Measurements from ENCODE around the gene DCC. TPM values are rescaled to one million over a fixed set of nuclear protein-coding genes. Genes with fewer than 3 reads are reported as not detected.

Gene DCC
- total RNA-seq, 2 donors from 2014 or later = 0.33 TPM; not detected in 1

- H3K27me3 ChIP-seq = no peaks in the 10 kb centered on the region
- no peaks in the 10 kb centered on the region for H3K9me3 ChIP-seq
- no peaks in the 10 kb centered on the region for H3K4me1 ChIP-seq
- H3K36me3 ChIP-seq (replicated peaks in 1 of 2; ENCODE audit: insufficient read depth in 1 of 2, low read depth in 2 of 2) = no peaks in the 10 kb centered on the region
- H3K27ac ChIP-seq = no peak overlapping the region
- intact Hi-C loops (cut with DNase I) = no loop called here
- no peak for ATAC-seq
- no peak for DNase-seq
- no peak overlapping the region for H3K4me3 ChIP-seq
- WGBS, 2 donors = 73 to 78% methylated on average over 2 of the region's 2 CpGs
- TF ChIP-seq POLR2A (IDR thresholded peaks at IDR 0.05) (no peak), CTCF (IDR thresholded peaks at IDR 0.05) (no peak)
Measured at GRCh38 chr18:53536908-53537307, 1196.9 kb downstream of the DCC start.

GRCh38 chr18:53541924-53542323 lies 1201.9 kb downstream of the DCC start:
- no peak overlapping the region for H3K27ac ChIP-seq
- H3K36me3 ChIP-seq (replicated peaks in 1 of 2; ENCODE audit: insufficient read depth in 1 of 2, low read depth in 2 of 2) = no peaks in the 10 kb centered on the region
- no peaks in the 10 kb centered on the region for H3K27me3 ChIP-seq
- H3K4me3 ChIP-seq = no peak overlapping the region
- no peak for ATAC-seq
- H3K9me3 ChIP-seq = no peaks in the 10 kb centered on the region
- DNase-seq = no peak
- 45 to 52% methylated on average over 1 of the region's 1 CpG for WGBS, 2 donors
- no peak for TF ChIP-seq POLR2A (IDR thresholded peaks at IDR 0.05)
- no peak for TF ChIP-seq CTCF (IDR thresholded peaks at IDR 0.05)
- H3K4me1 ChIP-seq = no peaks in the 10 kb centered on the region
- intact Hi-C loops (cut with DNase I) = no loop called here

GRCh38 chr18:53543711-53544110 lies 1203.7 kb downstream of the DCC start:
- intact Hi-C loops (cut with DNase I) = no loop called here
- H3K27me3 ChIP-seq = no peaks in the 10 kb centered on the region
- ATAC-seq = no peak
- H3K36me3 ChIP-seq (replicated peaks in 1 of 2; ENCODE audit: insufficient read depth in 1 of 2, low read depth in 2 of 2) = no peaks in the 10 kb centered on the region
- no peaks in the 10 kb centered on the region for H3K9me3 ChIP-seq
- H3K4me3 ChIP-seq = no peak overlapping the region
- TF ChIP-seq POLR2A (IDR thresholded peaks at IDR 0.05) = no peak
- no peak for TF ChIP-seq CTCF (IDR thresholded peaks at IDR 0.05)
- no peaks in the 10 kb centered on the region for H3K4me1 ChIP-seq
- DNase-seq = no peak
- no peak overlapping the region for H3K27ac ChIP-seq

- WGBS, 2 donors = 21 to 26% methylated on average over 3 of the region's 3 CpGs
- H3K27me3 ChIP-seq = no peaks in the 10 kb centered on the region
- H3K27ac ChIP-seq = no peak overlapping the region
- no peak overlapping the region for H3K4me3 ChIP-seq
- H3K36me3 ChIP-seq (replicated peaks in 1 of 2; ENCODE audit: insufficient read depth in 1 of 2, low read depth in 2 of 2) = no peaks in the 10 kb centered on the region
- ATAC-seq (no peak), DNase-seq (no peak)
- H3K4me1 ChIP-seq = no peaks in the 10 kb centered on the region
- intact Hi-C loops (cut with DNase I) = no loop called here
- H3K9me3 ChIP-seq = no peaks in the 10 kb centered on the region
- no peak for TF ChIP-seq CTCF (IDR thresholded peaks at IDR 0.05)
- no peak for TF ChIP-seq POLR2A (IDR thresholded peaks at IDR 0.05)
Measured at GRCh38 chr18:53544917-53545316, 1204.9 kb downstream of the DCC start.

- Histone ChIP-seq H3K9me3 (no peaks in the 10 kb centered on the region), H3K4me3 (no peak overlapping the region), H3K4me1 (no peaks in the 10 kb centered on the region), H3K27ac (no peak overlapping the region), H3K27me3 (no peaks in the 10 kb centered on the region), H3K36me3 (replicated peaks in 1 of 2; ENCODE audit: insufficient read depth in 1 of 2, low read depth in 2 of 2) (no peaks in the 10 kb centered on the region)
- WGBS, 2 donors = 48 to 51% methylated on average over 8 of the region's 8 CpGs
- intact Hi-C loops (cut with DNase I) = no loop called here
- DNase-seq (no peak), ATAC-seq (no peak)
- TF ChIP-seq CTCF (IDR thresholded peaks at IDR 0.05) (no peak), POLR2A (IDR thresholded peaks at IDR 0.05) (no peak)
Measured at GRCh38 chr18:53551868-53552426, 1212.0 kb downstream of the DCC start.

All from body of pancreas (tissue), 4 donors.